Measurements from ENCODE around the gene ACP3. TPM values are rescaled to one million over a fixed set of nuclear protein-coding genes. Genes with fewer than 3 reads are reported as not detected.
"Not testable (repeated sequence)": the region's sequence is repeated elsewhere in the genome, so short reads cannot be mapped to it uniquely, and the experiment has no call there.

Gene ACP3
- total and polyA plus RNA-seq, 11 donors = 0.08 to 6.2 (median 0.69) TPM; not detected in 1

- no peak for ATAC-seq
- TF ChIP-seq CTCF (IDR thresholded peaks at IDR 0.05) = no peak
- no peak for TF ChIP-seq POLR2A (IDR thresholded peaks at IDR 0.05)
- Histone ChIP-seq H3K27ac (no peak overlapping the region), H3K9me3 (no peaks in the 10 kb centered on the region), H3K27me3 (no peaks in the 10 kb centered on the region), H3K4me3 (no peak overlapping the region), H3K36me3 (no peaks in the 10 kb centered on the region), H3K4me1 (peaks cover 0 to 22% (median 0%) of the 10 kb centered on the region in 12 donors)
- WGBS, 4 donors = 67 to 83% (median 71%) methylated on average over 5 of the region's 5 CpGs
- intact Hi-C loops (cut with DNase I) = no loop called here
- no peak for DNase-seq
Observed at GRCh38 chr3:132294906-132295305, 22.3 kb upstream of the ACP3 start.

- H3K36me3 ChIP-seq; H3K4me3 ChIP-seq; H3K4me1 ChIP-seq; H3K27me3 ChIP-seq; H3K27ac ChIP-seq; intact Hi-C loops (cut with DNase I); H3K9me3 ChIP-seq; ATAC-seq; DNase-seq: not testable (repeated sequence)
- WGBS, 4 donors = 85 to 93% (median 90%) methylated on average over 6 of the region's 6 CpGs
Observed at GRCh38 chr3:132303336-132304201, 13.6 kb upstream of the ACP3 start.

- 61 to 79% (median 70%) methylated on average over 2 of the region's 2 CpGs for WGBS, 4 donors
- H3K36me3 ChIP-seq; H3K4me1 ChIP-seq; intact Hi-C loops (cut with DNase I); H3K9me3 ChIP-seq; H3K27me3 ChIP-seq; H3K27ac ChIP-seq; H3K4me3 ChIP-seq; ATAC-seq; DNase-seq: not testable (repeated sequence)
Observed at GRCh38 chr3:132304351-132304750, 12.9 kb upstream of the ACP3 start.

- intact Hi-C loops (cut with DNase I); H3K4me3 ChIP-seq; H3K36me3 ChIP-seq; H3K9me3 ChIP-seq; H3K27me3 ChIP-seq; DNase-seq; H3K4me1 ChIP-seq; H3K27ac ChIP-seq; ATAC-seq: not testable (repeated sequence)
- 78 to 80% (median 79%) methylated on average over 11 of the region's 11 CpGs for WGBS, 4 donors
Observed at GRCh38 chr3:132310057-132310456, 7.2 kb upstream of the ACP3 start.

GRCh38 chr3:132311316-132311715, 5.9 kb upstream of the ACP3 start:
- Histone ChIP-seq H3K27ac (no peak overlapping the region), H3K36me3 (no peaks in the 10 kb centered on the region), H3K4me3 (no peak overlapping the region), H3K27me3 (no peaks in the 10 kb centered on the region), H3K4me1 (no peaks in the 10 kb centered on the region), H3K9me3 (no peaks in the 10 kb centered on the region)
- intact Hi-C loops (cut with DNase I) = no loop called here
- 80 to 86% (median 83%) methylated on average over 3 of the region's 3 CpGs for WGBS, 4 donors
- TF ChIP-seq POLR2A (IDR thresholded peaks at IDR 0.05) = no peak
- TF ChIP-seq CTCF (IDR thresholded peaks at IDR 0.05) = no peak
- DNase-seq (no peak), ATAC-seq (no peak)

- Histone ChIP-seq H3K27ac (no peak overlapping the region), H3K27me3 (no peaks in the 10 kb centered on the region), H3K36me3 (no peaks in the 10 kb centered on the region), H3K4me1 (peaks cover 0 to 3% (median 0%) of the 10 kb centered on the region in 12 donors), H3K4me3 (no peak overlapping the region), H3K9me3 (no peaks in the 10 kb centered on the region)
- TF ChIP-seq CTCF (IDR thresholded peaks at IDR 0.05) (no peak), POLR2A (IDR thresholded peaks at IDR 0.05) (no peak)
- ATAC-seq (no peak), DNase-seq (no peak)
- intact Hi-C loops (cut with DNase I) = no loop called here
- 79 to 95% (median 87%) methylated on average over 2 of the region's 2 CpGs for WGBS, 4 donors
Observed at GRCh38 chr3:132311841-132312240, 5.4 kb upstream of the ACP3 start.
